Small intestine (tissue), 7 donors: Measurements from ENCODE around the gene SNTG2. TPM values are rescaled to one million over a fixed set of nuclear protein-coding genes. Genes with fewer than 3 reads are reported as not detected.

Experiments used
- DNase-seq, 2 donors: peaks; one replicate each; pipeline versions ENCODE4 v3.0.0 to v3.0.0-alpha.2; 2013
- FAIRE-seq: peaks from 2 replicates; lab custom pipeline; 2012; peaks lifted over from hg19 to GRCh38; lab: Jason Lieb, UNC
- H3K27ac ChIP-seq, 3 donors: one replicate each; pipeline ENCODE4 v1.5.1; 2013; ENCODE audit warnings: low read length in 2 of 3, mild to moderate bottlenecking in 2 of 3, control low read depth in 1 of 3, inconsistent platforms in 1 of 3, low read depth in 1 of 3, moderate library complexity in 1 of 3
- H3K27me3 ChIP-seq, 3 donors: one replicate each; pipeline ENCODE4 v1.6.1; 2013; ENCODE audit warnings: low read length in 3 of 3, inconsistent platforms in 1 of 3; ENCODE audit not compliant: control insufficient read depth in 3 of 3, insufficient read depth in 3 of 3
- H3K36me3 ChIP-seq, 3 donors: one replicate each; pipeline ENCODE4 v1.6.1; 2013; ENCODE audit warnings: low read length in 3 of 3, inconsistent platforms in 1 of 3, low read depth in 1 of 3, mild to moderate bottlenecking in 1 of 3, moderate library complexity in 1 of 3; ENCODE audit not compliant: control insufficient read depth in 3 of 3, insufficient read depth in 2 of 3
- H3K4me1 ChIP-seq, 3 donors: one replicate each; pipeline ENCODE4 v1.6.1; 2013; ENCODE audit warnings: low read length in 2 of 3, inconsistent platforms in 1 of 3, low read depth in 1 of 3, mild to moderate bottlenecking in 1 of 3, moderate library complexity in 1 of 3; ENCODE audit not compliant: control insufficient read depth in 3 of 3, insufficient read depth in 2 of 3
- H3K4me3 ChIP-seq, 3 donors: one replicate each; pipeline ENCODE4 v1.5.1; 2013; ENCODE audit warnings: low read length in 3 of 3, control low read depth in 1 of 3, inconsistent platforms in 1 of 3, low read depth in 1 of 3, mild to moderate bottlenecking in 1 of 3, moderate library complexity in 1 of 3
- H3K9me3 ChIP-seq, 2 donors: one replicate each; pipeline ENCODE4 v1.6.1; 2013; ENCODE audit warnings: low read depth in 1 of 2, low read length in 1 of 2; ENCODE audit not compliant: control insufficient read depth in 2 of 2, insufficient read depth in 1 of 2
- WGBS, 3 donors: extraction: QIAGEN DNeasy Blood & Tissue Kit; methylation state at CpG; one replicate each; pipeline ENCODE4 v1.1.7; 2013; 5-methylcytosine and 5-hydroxymethylcytosine counted together
- polyA plus RNA-seq, 4 donors: library from polyadenylated mRNA; stranded (reverse) in 3 of 4; unstranded in 1 of 4; fragments of 200-250 nt in 3 of 4; fragments of 120-200 nt in 1 of 4; gene quantifications; one replicate each; pipeline versions ENCODE4 v1.2.1 to v1.2.3, GENCODE V29; 2013
- donor health status: healthy with polysubstance abuse.
- donor health status: control.
- donor health status: control.
- donor health status: Bipolar disorder and iron deficiency.
- donor health status: healthy.

Gene SNTG2
- polyA plus RNA-seq, 4 donors = 0.25 to 1.1 (median 0.54) TPM; not detected in 1

GRCh38 chr2:923832-924601, 26.6 kb upstream of the SNTG2 start:
- no peak overlapping the region for H3K4me3 ChIP-seq
- peaks cover 0 to 2% of the 10 kb centered on the region in 2 donors for H3K9me3 ChIP-seq
- FAIRE-seq = no peak
- no peak overlapping the region for H3K27ac ChIP-seq
- no peaks in the 10 kb centered on the region for H3K36me3 ChIP-seq
- H3K27me3 ChIP-seq = peaks cover 0 to 3% (median 0%) of the 10 kb centered on the region in 3 donors
- no peaks in the 10 kb centered on the region for H3K4me1 ChIP-seq
- DNase-seq = no peak
- WGBS, 3 donors = 44 to 66% (median 59%) methylated on average over 8 of the region's 8 CpGs

- Histone ChIP-seq H3K4me1 (peaks cover 0 to 3% (median 0%) of the 10 kb centered on the region in 3 donors), H3K27ac (no peak overlapping the region), H3K4me3 (no peak overlapping the region), H3K9me3 (peaks cover 0 to 2% of the 10 kb centered on the region in 2 donors), H3K27me3 (peaks cover 0 to 3% (median 0%) of the 10 kb centered on the region in 3 donors), H3K36me3 (no peaks in the 10 kb centered on the region)
- WGBS, 3 donors = 34 to 52% (median 41%) methylated on average over 5 of the region's 5 CpGs
- no peak for DNase-seq
- no peak for FAIRE-seq
Observed at GRCh38 chr2:924701-925100, 25.9 kb upstream of the SNTG2 start.

- WGBS, 3 donors = 70 to 77% (median 74%) methylated on average over 4 of the region's 4 CpGs
- peaks cover 0 to 3% (median 0%) of the 10 kb centered on the region in 3 donors for H3K27me3 ChIP-seq
- FAIRE-seq = no peak
- H3K36me3 ChIP-seq = no peaks in the 10 kb centered on the region
- H3K9me3 ChIP-seq = peaks cover 0 to 7% of the 10 kb centered on the region in 2 donors
- H3K27ac ChIP-seq = no peak overlapping the region
- peaks cover 0 to 3% (median 0%) of the 10 kb centered on the region in 3 donors for H3K4me1 ChIP-seq
- no peak for DNase-seq
- no peak overlapping the region for H3K4me3 ChIP-seq
Observed at GRCh38 chr2:925309-925708, 25.3 kb upstream of the SNTG2 start.

GRCh38 chr2:925711-926110, 24.9 kb upstream of the SNTG2 start:
- H3K27ac ChIP-seq = no peak overlapping the region
- no peak overlapping the region for H3K4me3 ChIP-seq
- WGBS, 3 donors = 71 to 79% (median 77%) methylated on average over 8 of the region's 8 CpGs
- peaks cover 0 to 3% (median 0%) of the 10 kb centered on the region in 3 donors for H3K4me1 ChIP-seq
- DNase-seq = no peak
- no peak for FAIRE-seq
- peaks cover 0 to 3% (median 0%) of the 10 kb centered on the region in 3 donors for H3K27me3 ChIP-seq
- H3K9me3 ChIP-seq = peaks cover 0 to 10% of the 10 kb centered on the region in 2 donors
- H3K36me3 ChIP-seq = no peaks in the 10 kb centered on the region

GRCh38 chr2:926259-926793, 24.3 kb upstream of the SNTG2 start:
- Histone ChIP-seq H3K9me3 (peaks cover 0 to 10% of the 10 kb centered on the region in 2 donors), H3K4me3 (no peak overlapping the region), H3K27me3 (peaks cover 0 to 3% (median 0%) of the 10 kb centered on the region in 3 donors), H3K36me3 (no peaks in the 10 kb centered on the region), H3K27ac (no peak overlapping the region), H3K4me1 (peaks cover 0 to 3% (median 0%) of the 10 kb centered on the region in 3 donors)
- DNase-seq (no peak), FAIRE-seq (no peak)
- WGBS, 3 donors = 77 to 86% (median 86%) methylated on average over 12 of the region's 12 CpGs

GRCh38 chr2:926896-927295, 23.8 kb upstream of the SNTG2 start:
- Histone ChIP-seq H3K9me3 (peaks cover 0 to 10% of the 10 kb centered on the region in 2 donors), H3K4me3 (no peak overlapping the region), H3K4me1 (peaks cover 0 to 3% (median 0%) of the 10 kb centered on the region in 3 donors), H3K27me3 (peaks cover 0 to 3% (median 0%) of the 10 kb centered on the region in 3 donors), H3K36me3 (no peaks in the 10 kb centered on the region), H3K27ac (no peak overlapping the region)
- WGBS, 3 donors = 82 to 91% (median 84%) methylated on average over 9 of the region's 9 CpGs
- FAIRE-seq (no peak), DNase-seq (no peak)

GRCh38 chr2:929011-929735, 21.5 kb upstream of the SNTG2 start:
- H3K4me3 ChIP-seq = no peak overlapping the region
- H3K27ac ChIP-seq = no peak overlapping the region
- 68 to 88% (median 87%) methylated on average over 16 of the region's 16 CpGs for WGBS, 3 donors
- H3K27me3 ChIP-seq = no peaks in the 10 kb centered on the region
- peaks cover 0 to 10% of the 10 kb centered on the region in 2 donors for H3K9me3 ChIP-seq
- FAIRE-seq (no peak), DNase-seq (no peak)
- peaks cover 0 to 3% (median 0%) of the 10 kb centered on the region in 3 donors for H3K4me1 ChIP-seq
- H3K36me3 ChIP-seq = no peaks in the 10 kb centered on the region

- Histone ChIP-seq H3K4me1 (peaks cover 0 to 3% (median 0%) of the 10 kb centered on the region in 3 donors), H3K9me3 (peaks cover 0 to 10% of the 10 kb centered on the region in 2 donors), H3K27ac (no peak overlapping the region), H3K36me3 (no peaks in the 10 kb centered on the region), H3K27me3 (no peaks in the 10 kb centered on the region), H3K4me3 (no peak overlapping the region)
- DNase-seq (peak; percentile 40 to 66), FAIRE-seq (no peak)
- WGBS, 3 donors = 46 to 79% (median 67%) methylated on average over 14 of the region's 14 CpGs
Observed at GRCh38 chr2:929925-930324, 20.7 kb upstream of the SNTG2 start.
